Keratinocyte (primary cell): ENCODE results near the gene DYNC1LI2. TPM values are rescaled to one million over a fixed set of nuclear protein-coding genes. Genes with fewer than 3 reads are reported as not detected.

Experiments
- DNase-seq: peaks from one replicate; pipeline ENCODE4 v3.0.0-alpha.2; 2011; ENCODE audit warnings: low read depth, missing footprints, low spot score
- FAIRE-seq: peaks from 2 replicates; lab custom pipeline; 2011; peaks lifted over from hg19 to GRCh38; lab: Jason Lieb, UNC
- H2AFZ ChIP-seq: 2 replicates; pipeline ENCODE4 v1.6.0; 2012; ENCODE audit warnings: low read length, control low read depth, inconsistent platforms; ENCODE audit not compliant: control insufficient read depth
- H3K27ac ChIP-seq: 2 replicates; pipeline ENCODE4 v1.5.1; 2011; ENCODE audit warnings: low read length; ENCODE audit not compliant: control insufficient read depth, insufficient read depth
- H3K27me3 ChIP-seq: 3 replicates; pipeline ENCODE4 v1.6.0; 2011; ENCODE audit warnings: low read length; ENCODE audit not compliant: control insufficient read depth, insufficient read depth; ENCODE audit errors: extremely low read depth
- H3K36me3 ChIP-seq, 2 experiments: 2 replicates in 1 of 2; 3 replicates in 1 of 2; pipeline ENCODE4 v1.5.1; 2011; ENCODE audit warnings: low read length in 2 of 2, mild to moderate bottlenecking in 1 of 2; ENCODE audit not compliant: control insufficient read depth in 2 of 2, insufficient read depth in 2 of 2; ENCODE audit errors: extremely low read depth in 1 of 2
- H3K4me1 ChIP-seq: 3 replicates; pipeline ENCODE4 v1.5.1; 2011; ENCODE audit warnings: low read length; ENCODE audit not compliant: control insufficient read depth, insufficient read depth; ENCODE audit errors: extremely low read depth
- H3K4me2 ChIP-seq: 3 replicates; pipeline ENCODE4 v1.6.0; 2011; ENCODE audit warnings: low read depth, low read length; ENCODE audit not compliant: control insufficient read depth, insufficient read depth; ENCODE audit errors: extremely low read depth
- H3K4me3 ChIP-seq, 3 experiments: fragments of 200-600 bp in 1 of 3; sonication (generic) in 1 of 3; 2 replicates in 2 of 3; 3 replicates in 1 of 3; pipeline ENCODE4 v1.5.1; 2011 to 2016; ENCODE audit warnings: low read length in 3 of 3, mild to moderate bottlenecking in 3 of 3, control low read depth in 2 of 3, inconsistent platforms in 1 of 3, low read depth in 1 of 3, mixed read lengths in 1 of 3, mixed run types in 1 of 3, moderate library complexity in 1 of 3; ENCODE audit not compliant: control insufficient read depth in 2 of 3, insufficient read depth in 2 of 3; ENCODE audit errors: extremely low read depth in 1 of 3
- H3K79me2 ChIP-seq: 2 replicates; pipeline ENCODE4 v1.6.0; 2012; ENCODE audit warnings: low read length; ENCODE audit not compliant: control insufficient read depth, insufficient read depth
- H3K9ac ChIP-seq: 3 replicates; pipeline ENCODE4 v1.6.0; 2011; ENCODE audit warnings: low read length; ENCODE audit not compliant: control insufficient read depth, insufficient read depth; ENCODE audit errors: extremely low read depth
- H3K9me1 ChIP-seq: 3 replicates; pipeline ENCODE4 v1.6.0; 2011; ENCODE audit warnings: low read length; ENCODE audit not compliant: control insufficient read depth, insufficient read depth; ENCODE audit errors: extremely low read depth
- H3K9me3 ChIP-seq: 2 replicates; pipeline ENCODE4 v1.5.1; 2012; ENCODE audit warnings: low read depth, low read length; ENCODE audit not compliant: control insufficient read depth
- H4K20me1 ChIP-seq: 3 replicates; pipeline ENCODE4 v1.6.0; 2011; ENCODE audit warnings: low read length; ENCODE audit not compliant: control insufficient read depth, insufficient read depth; ENCODE audit errors: extremely low read depth
- EZH2 ChIP-seq: IDR thresholded peaks from one replicate; pipeline ENCODE4 v1.6.1; 2012; ENCODE audit warnings: inconsistent platforms, mild to moderate bottlenecking, low read length, moderate library complexity
- dilution Hi-C: fragments of 300-500 bp; cut with MboI; formaldehyde crosslinking; loops from one replicate; pipeline ENCODE4 v1.7.0; 2020; ENCODE audit warnings: low sequenced_read_pairs; ENCODE audit not compliant: extremely low pct_ligation_motif_present
- polyA plus RNA-seq, 5 experiments: library from polyadenylated mRNA; depleted of rRNA in 3 of 5; stranded (reverse) in 3 of 5; stranded (forward) in 1 of 5; unstranded in 1 of 5; fragments of >200 nt; gene quantifications; 1 replicate in 1 of 5; 2 replicates in 3 of 5; 3 replicates in 1 of 5; pipeline versions ENCODE4 v1.2.1 to v1.2.3, GENCODE V29; 2011 to 2012; ENCODE audit warnings: missing spikeins in 2 of 5, low read depth in 1 of 5, low replicate concordance in 1 of 5
- TF ChIP-seq, protein P1 (sequence below), 3 experiments: IDR thresholded peaks in 1 of 3; conservative IDR thresholded peaks in 1 of 3; optimal IDR thresholded peaks in 1 of 3; 2 replicates in 2 of 3; 3 replicates in 1 of 3; pipeline versions ENCODE3 to v1.5.1; 2011; ENCODE audit warnings: low read length in 3 of 3, mild to moderate bottlenecking in 3 of 3, moderate library complexity in 2 of 3, control low read depth in 1 of 3, inconsistent platforms in 1 of 3; ENCODE audit not compliant: insufficient read depth in 2 of 3; ENCODE audit errors: extremely low read depth in 1 of 3

The DYNC1LI2 gene
- polyA plus RNA-seq, 1 donor (not counting 4 experiments of a cell fraction or from before 2014, with no cell fraction given): 66.0 TPM

DNA sequence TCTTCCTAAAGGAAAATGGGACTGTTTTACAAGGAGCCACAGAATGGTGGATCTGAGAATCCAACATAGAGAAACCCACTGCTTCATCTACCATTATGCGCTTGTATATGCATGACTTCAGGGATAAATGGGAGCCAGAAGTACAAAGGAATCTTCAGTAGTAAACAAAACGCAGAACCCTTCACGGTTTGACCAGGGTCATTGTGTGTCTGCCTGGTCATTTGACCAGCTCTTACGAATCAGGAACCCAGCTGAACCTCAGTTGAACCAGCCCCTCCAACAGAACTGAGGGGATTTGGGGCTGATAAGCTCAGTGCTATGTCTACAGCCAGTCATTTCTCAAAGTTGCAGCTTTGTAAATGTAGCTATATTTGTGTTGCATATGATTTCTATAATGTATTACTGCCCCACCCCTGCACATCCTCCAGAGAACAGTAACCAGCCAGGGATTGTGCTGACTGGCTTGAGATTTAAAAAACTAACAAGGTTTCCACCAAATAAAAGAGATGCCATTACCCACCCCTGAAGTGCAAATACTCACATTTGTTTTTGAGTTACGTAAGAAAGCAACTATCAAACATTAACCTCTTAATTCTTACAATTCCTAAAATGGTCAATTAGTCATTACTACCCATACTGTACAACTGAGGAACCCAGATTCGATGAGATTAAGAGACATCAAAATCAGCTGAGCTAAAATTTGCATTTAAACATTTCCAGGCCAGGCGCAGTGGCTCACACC, 61.1 kb downstream of the DYNC1LI2 start:
- no peaks in the 10 kb centered on the region for H3K9me3 ChIP-seq
- H2AFZ ChIP-seq: no peak overlapping the region
- H3K4me3 ChIP-seq: no peak overlapping the region
- TF ChIP-seq, protein P1, sequence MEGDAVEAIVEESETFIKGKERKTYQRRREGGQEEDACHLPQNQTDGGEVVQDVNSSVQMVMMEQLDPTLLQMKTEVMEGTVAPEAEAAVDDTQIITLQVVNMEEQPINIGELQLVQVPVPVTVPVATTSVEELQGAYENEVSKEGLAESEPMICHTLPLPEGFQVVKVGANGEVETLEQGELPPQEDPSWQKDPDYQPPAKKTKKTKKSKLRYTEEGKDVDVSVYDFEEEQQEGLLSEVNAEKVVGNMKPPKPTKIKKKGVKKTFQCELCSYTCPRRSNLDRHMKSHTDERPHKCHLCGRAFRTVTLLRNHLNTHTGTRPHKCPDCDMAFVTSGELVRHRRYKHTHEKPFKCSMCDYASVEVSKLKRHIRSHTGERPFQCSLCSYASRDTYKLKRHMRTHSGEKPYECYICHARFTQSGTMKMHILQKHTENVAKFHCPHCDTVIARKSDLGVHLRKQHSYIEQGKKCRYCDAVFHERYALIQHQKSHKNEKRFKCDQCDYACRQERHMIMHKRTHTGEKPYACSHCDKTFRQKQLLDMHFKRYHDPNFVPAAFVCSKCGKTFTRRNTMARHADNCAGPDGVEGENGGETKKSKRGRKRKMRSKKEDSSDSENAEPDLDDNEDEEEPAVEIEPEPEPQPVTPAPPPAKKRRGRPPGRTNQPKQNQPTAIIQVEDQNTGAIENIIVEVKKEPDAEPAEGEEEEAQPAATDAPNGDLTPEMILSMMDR (optimal IDR thresholded peaks at IDR 0.05 in 1 of 3, IDR thresholded peaks at IDR 0.05 in 1 of 3, conservative IDR thresholded peaks at IDR 0.05 in 1 of 3; ENCODE audit: extremely low read depth in 1 of 3, insufficient read depth in 2 of 3, low read length in 3 of 3): no peak
- TF ChIP-seq EZH2: no peak
- dilution Hi-C loops: no loop called here
- H3K36me3 ChIP-seq: no peaks in the 10 kb centered on the region
- no peak overlapping the region for H3K4me2 ChIP-seq
- peaks cover 2% of the 10 kb centered on the region for H3K9me1 ChIP-seq
- DNase-seq: no peak
- no peaks in the 10 kb centered on the region for H3K27me3 ChIP-seq
- peaks cover 45% of the 10 kb centered on the region for H3K79me2 ChIP-seq
- no peaks in the 10 kb centered on the region for H4K20me1 ChIP-seq
- H3K27ac ChIP-seq: no peak overlapping the region
- peaks cover 22% of the 10 kb centered on the region for H3K4me1 ChIP-seq
- no peak overlapping the region for H3K9ac ChIP-seq
- FAIRE-seq: no peak

DNA sequence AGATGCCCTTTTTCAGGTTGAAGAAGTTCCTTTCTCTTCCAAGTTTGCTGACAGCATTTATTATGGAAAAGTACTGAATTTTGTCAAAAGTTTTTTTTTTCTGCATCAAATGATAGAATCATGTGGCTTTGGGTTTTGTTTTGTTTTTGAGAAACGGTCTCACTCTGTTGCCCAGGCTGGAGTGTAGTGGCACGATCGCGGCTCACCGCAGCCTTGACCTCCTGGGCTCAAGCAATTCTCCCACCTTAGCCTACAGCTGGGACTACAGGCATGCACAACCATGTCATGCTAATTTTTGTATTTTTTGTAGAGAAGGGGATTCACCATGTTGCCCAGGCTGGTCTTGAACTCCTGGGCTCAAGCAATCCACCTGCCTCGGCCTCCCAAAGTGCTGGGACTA, 62.1 kb downstream of the DYNC1LI2 start:
- dilution Hi-C loops: no loop called here
- DNase-seq (no peak), FAIRE-seq (no peak)
- no peak overlapping the region for H3K4me3 ChIP-seq
- no peak overlapping the region for H3K4me2 ChIP-seq
- H3K79me2 ChIP-seq: peaks cover 41% of the 10 kb centered on the region
- peaks cover 16% of the 10 kb centered on the region for H3K4me1 ChIP-seq
- no peak overlapping the region for H2AFZ ChIP-seq
- no peaks in the 10 kb centered on the region for H4K20me1 ChIP-seq
- TF ChIP-seq EZH2: no peak
- TF ChIP-seq, protein P1 (optimal IDR thresholded peaks at IDR 0.05 in 1 of 3, IDR thresholded peaks at IDR 0.05 in 1 of 3, conservative IDR thresholded peaks at IDR 0.05 in 1 of 3; ENCODE audit: extremely low read depth in 1 of 3, insufficient read depth in 2 of 3, low read length in 3 of 3): no peak
- no peak overlapping the region for H3K27ac ChIP-seq
- no peaks in the 10 kb centered on the region for H3K27me3 ChIP-seq
- no peak overlapping the region for H3K9ac ChIP-seq
- H3K9me3 ChIP-seq: no peaks in the 10 kb centered on the region
- no peaks in the 10 kb centered on the region for H3K36me3 ChIP-seq
- H3K9me1 ChIP-seq: peaks cover 2% of the 10 kb centered on the region
